Activated T-helper 17 cell treated with anti-CD3 and anti-CD28 coated beads, Interleukin-2, amount 50 U/mL, for 72 hours (primary cell): Measurements from ENCODE around the gene ZNF227. TPM values are rescaled to one million over a fixed set of nuclear protein-coding genes. Genes with fewer than 3 reads are reported as not detected.
A peak's percentile ranks its signal among the peaks of the same experiment; 100 is the strongest.
"Not testable (repeated sequence)": the region's sequence is repeated elsewhere in the genome, so short reads cannot be mapped to it uniquely, and the experiment has no call there.

Source experiments
- ATAC-seq: fragments of 150-1000 bp; cut with Tn5 transposase; replicated peaks from 2 replicates; pipeline ENCODE4 v1.10.0; 2021; ENCODE audit warnings: mild to moderate bottlenecking, moderate library complexity
- H3K27ac Mint-ChIP-seq: one replicate; pipeline ENCODE4 v1.8.0; 2022; ENCODE audit warnings: mixed read lengths
- H3K27me3 Mint-ChIP-seq: one replicate; pipeline ENCODE4 v1.8.0; 2022; ENCODE audit warnings: mixed read lengths
- H3K36me3 Mint-ChIP-seq: one replicate; pipeline ENCODE4 v1.8.0; 2022; ENCODE audit warnings: low read depth, mild to moderate bottlenecking, mixed read lengths
- H3K4me1 Mint-ChIP-seq: one replicate; pipeline ENCODE4 v1.8.0; 2022; ENCODE audit warnings: mixed read lengths
- H3K4me3 Mint-ChIP-seq: one replicate; pipeline ENCODE4 v1.8.0; 2022; ENCODE audit warnings: mild to moderate bottlenecking, mixed read lengths
- H3K9me3 Mint-ChIP-seq: one replicate; pipeline ENCODE4 v1.8.0; 2022; ENCODE audit warnings: mixed read lengths
- total RNA-seq, 2 donors: library from RNA; stranded (reverse); gene quantifications; one replicate each; pipeline ENCODE4 v1.2.3, GENCODE V29; 2022

The ZNF227 gene
- total RNA-seq, 2 donors from 2014 or later: 16.7 to 25.7 TPM

DNA sequence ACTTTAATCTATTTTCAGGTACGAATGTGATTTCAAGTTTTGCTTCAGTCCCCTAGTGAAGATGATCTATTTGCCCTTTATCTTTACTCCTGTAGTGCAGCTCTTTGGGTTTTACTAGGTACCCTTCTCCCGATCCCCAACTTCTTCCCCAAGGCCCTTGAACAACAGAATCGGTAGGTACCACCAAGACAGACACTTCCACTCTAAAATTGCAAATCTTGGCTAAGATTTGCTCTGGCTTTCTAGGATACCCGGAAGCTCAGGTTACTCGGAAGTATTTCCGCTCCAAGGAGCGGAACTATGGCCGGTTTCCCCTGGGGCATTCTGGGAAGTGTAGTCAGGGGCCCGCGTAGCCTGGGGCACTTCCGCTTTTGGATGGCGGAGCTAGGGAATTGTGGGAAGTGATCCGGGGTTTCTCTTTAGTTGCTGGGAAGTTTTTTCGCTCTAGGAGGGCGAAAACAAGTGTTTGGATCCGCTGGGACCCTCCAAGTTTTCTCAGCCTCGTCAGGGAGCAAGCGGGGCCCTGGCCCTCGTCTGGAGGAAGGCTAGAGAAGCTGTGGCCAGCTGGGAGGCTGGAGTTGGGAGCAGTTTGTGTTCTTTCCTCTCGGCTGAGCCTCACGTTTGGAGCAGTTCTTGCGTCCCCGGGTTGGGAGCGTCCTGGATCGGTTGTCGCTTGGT lies 5.1 kb upstream of the ZNF227 start:
- Mint-ChIP-seq H3K27ac (peak overlapping the region; percentile 82), H3K4me3 (peak overlapping the region; percentile 91), H3K4me1 (peaks cover 8% of the 10 kb centered on the region), H3K27me3 (peaks cover 4% of the 10 kb centered on the region), H3K9me3 (peaks cover 10% of the 10 kb centered on the region), H3K36me3 (peaks cover 5% of the 10 kb centered on the region)
- peak; percentile 96 for ATAC-seq

DNA sequence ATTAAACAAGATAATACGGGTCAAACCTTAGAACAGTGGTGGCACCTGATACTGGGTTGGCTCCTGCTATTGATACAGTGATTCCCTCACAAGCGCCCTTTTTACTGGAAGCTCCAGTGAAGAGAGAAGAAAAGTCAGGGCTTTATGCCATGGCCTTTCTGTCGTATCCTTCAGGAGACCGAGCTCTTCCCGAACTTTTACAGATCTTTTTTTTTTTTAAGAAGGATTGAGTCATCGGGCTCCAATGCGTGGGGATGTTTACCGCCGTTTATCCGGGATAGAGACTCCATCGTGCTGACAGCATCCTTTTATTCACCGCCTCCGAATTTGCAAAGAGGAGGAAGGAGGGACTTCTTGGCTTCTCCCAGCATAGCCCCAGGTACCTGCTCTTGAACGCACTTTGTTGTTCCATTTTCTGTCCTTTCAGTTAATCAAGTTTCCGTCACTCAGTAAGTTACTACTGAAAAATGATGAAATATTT lies 574 bp downstream of the ZNF227 start:
- Mint-ChIP-seq H3K36me3 (peaks cover 51% of the 10 kb centered on the region), H3K9me3 (no peaks in the 10 kb centered on the region), H3K4me1 (peaks cover 13% of the 10 kb centered on the region), H3K27ac (peak overlapping the region; percentile 87), H3K4me3 (peak overlapping the region; percentile 92), H3K27me3 (no peaks in the 10 kb centered on the region)
- ATAC-seq: peak; percentile 28

DNA sequence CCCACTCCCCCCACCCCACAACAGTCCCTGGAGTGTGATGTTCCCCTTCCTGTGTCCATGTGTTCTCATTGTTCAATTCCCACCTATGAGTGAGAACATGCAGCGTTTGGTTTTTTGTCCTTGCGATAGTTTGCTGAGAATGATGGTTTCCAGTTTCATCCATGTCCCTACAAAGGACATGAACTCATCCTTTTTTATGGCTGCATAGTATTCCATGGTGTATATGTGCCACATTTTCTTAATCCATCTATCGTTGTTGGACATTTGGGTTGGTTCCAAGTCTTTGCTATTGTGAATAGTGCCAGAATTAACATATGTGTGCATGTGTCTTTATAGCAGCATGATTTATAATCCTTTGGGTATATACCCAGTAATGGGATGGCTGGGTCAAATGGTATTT lies 7.6 kb downstream of the ZNF227 start:
- not testable (repeated sequence) for H3K4me3 Mint-ChIP-seq, H3K27ac Mint-ChIP-seq, H3K9me3 Mint-ChIP-seq, H3K4me1 Mint-ChIP-seq, ATAC-seq, H3K27me3 Mint-ChIP-seq
- peaks cover 85% of the 10 kb centered on the region for H3K36me3 Mint-ChIP-seq

DNA sequence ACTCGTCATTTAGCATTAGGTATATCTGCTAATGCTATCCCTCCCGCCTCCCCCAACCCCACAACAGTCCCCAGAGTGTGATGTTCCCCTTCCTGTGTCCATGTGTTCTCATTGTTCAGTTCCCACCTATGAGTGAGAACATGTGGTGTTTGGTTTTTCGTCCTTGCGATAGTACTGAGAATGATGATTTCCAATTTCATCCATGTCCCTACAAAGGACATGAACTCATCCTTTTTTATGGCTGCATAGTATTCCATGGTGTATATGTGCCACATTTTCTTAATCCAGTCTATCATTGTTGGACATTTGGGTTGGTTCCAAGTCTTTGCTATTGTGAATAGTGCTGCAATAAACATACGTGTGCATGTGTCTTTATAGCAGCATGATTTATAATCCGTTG lies 8.4 kb downstream of the ZNF227 start:
- ATAC-seq, H3K9me3 Mint-ChIP-seq, H3K27me3 Mint-ChIP-seq, H3K4me3 Mint-ChIP-seq, H3K27ac Mint-ChIP-seq, H3K4me1 Mint-ChIP-seq: not testable (repeated sequence)
- peaks cover 84% of the 10 kb centered on the region for H3K36me3 Mint-ChIP-seq

DNA sequence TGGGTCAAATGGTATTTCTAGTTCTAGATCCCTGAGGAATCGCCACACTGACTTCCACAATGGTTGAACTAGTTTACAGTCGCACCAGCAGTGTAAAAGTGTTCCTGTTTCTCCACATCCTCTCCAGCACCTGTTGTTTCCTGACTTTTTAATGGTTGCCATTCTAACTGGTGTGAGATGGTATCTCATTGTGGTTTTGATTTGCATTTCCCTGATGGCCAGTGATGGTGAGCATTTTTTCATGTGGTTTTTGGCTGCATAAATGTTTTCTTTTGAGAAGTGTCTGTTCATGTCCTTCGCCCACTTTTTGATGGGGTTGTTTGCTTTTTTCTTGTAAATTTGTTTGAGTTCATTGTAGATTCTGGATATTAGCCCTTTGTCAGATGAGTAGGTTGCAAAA lies 9.0 kb downstream of the ZNF227 start:
- not testable (repeated sequence) for H3K4me1 Mint-ChIP-seq, H3K27ac Mint-ChIP-seq, ATAC-seq, H3K27me3 Mint-ChIP-seq, H3K9me3 Mint-ChIP-seq, H3K4me3 Mint-ChIP-seq
- H3K36me3 Mint-ChIP-seq: peaks cover 84% of the 10 kb centered on the region

DNA sequence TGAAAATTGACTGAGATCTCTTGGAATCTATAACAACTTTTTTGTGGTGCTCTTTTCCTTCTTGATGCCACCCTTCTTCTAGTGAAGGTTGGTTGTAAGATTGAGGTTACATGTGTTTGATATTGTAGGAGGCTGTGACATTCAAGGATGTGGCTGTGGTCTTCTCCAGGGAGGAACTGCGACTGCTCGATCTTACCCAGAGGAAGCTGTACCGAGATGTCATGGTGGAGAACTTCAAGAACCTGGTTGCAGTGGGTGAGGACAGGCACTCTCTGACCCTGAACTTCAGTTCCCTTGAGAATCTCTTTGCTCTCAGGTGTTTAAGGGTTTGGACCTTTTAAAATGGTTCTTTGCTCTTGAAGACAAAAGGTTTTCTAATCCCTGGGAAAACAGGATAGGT lies 16.0 kb downstream of the ZNF227 start:
- no peak for ATAC-seq
- Mint-ChIP-seq H3K4me1 (no peaks in the 10 kb centered on the region), H3K27me3 (no peaks in the 10 kb centered on the region), H3K9me3 (peaks cover 7% of the 10 kb centered on the region), H3K27ac (no peak overlapping the region), H3K36me3 (peaks cover 98% of the 10 kb centered on the region), H3K4me3 (no peak overlapping the region)

DNA sequence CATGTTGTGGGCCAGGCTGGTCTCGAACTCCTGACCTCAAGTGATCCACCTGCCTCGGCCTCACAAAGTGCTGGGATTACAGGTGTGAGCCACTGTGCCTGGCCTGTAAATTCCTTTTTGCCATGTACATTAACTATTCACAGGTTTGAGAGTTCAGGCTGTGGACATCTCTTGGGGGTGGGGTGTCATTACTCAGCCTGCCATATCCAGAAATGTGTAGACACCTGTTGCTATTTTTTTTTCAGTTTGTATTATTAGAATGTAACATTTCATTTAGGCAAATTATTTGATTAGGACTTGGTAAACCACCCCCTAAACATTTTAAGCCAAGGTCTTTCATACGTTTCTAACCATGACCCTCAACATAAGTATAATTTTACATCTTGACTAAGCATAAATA lies 20.5 kb downstream of the ZNF227 start:
- peaks cover 91% of the 10 kb centered on the region for H3K36me3 Mint-ChIP-seq
- ATAC-seq: no peak

DNA sequence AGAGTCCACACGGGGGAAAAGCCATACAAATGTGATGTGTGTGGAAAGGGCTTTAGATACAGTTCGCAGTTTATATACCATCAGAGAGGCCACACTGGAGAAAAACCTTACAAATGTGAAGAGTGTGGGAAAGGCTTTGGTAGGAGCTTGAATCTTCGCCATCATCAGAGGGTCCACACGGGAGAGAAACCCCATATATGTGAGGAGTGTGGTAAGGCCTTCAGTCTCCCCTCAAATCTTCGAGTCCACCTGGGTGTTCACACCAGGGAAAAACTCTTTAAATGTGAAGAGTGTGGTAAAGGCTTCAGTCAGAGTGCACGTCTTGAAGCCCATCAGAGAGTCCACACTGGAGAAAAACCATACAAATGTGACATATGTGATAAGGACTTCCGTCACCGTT lies 24.1 kb downstream of the ZNF227 start:
- Mint-ChIP-seq H3K27ac (no peak overlapping the region), H3K36me3 (peaks cover 56% of the 10 kb centered on the region), H3K27me3 (no peaks in the 10 kb centered on the region), H3K4me3 (no peak overlapping the region), H3K4me1 (peaks cover 4% of the 10 kb centered on the region), H3K9me3 (peaks cover 36% of the 10 kb centered on the region)
- no peak for ATAC-seq

More for the DNA sequence above, 20.5 kb downstream of the ZNF227 start:
- Mint-ChIP-seq H3K27me3 (no peaks in the 10 kb centered on the region), H3K4me3 (no peak overlapping the region), H3K27ac (no peak overlapping the region), H3K4me1 (peaks cover 4% of the 10 kb centered on the region), H3K9me3 (peaks cover 38% of the 10 kb centered on the region)

DNA sequence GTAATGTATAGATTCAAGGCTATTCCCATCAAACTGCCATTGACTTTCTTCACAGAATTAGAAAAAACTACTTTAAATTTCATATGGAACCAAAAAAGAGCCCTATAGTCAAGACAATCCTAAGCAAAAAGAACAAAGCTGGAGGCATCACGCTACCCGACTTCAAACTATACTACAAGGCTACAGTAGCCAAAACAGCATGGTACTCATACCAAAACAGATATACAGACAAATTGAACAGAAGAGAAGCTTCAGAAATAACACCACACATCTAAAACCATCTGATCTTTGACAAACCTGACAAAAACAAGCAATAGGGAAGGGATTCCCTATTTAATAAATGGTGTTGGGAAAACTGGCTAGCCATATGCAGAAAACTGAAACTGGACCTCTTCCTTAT lies 40.0 kb downstream of the ZNF227 start:
- H3K36me3 Mint-ChIP-seq: peaks cover 12% of the 10 kb centered on the region
- H3K4me3 Mint-ChIP-seq, ATAC-seq, H3K27me3 Mint-ChIP-seq, H3K27ac Mint-ChIP-seq, H3K4me1 Mint-ChIP-seq: not testable (repeated sequence)
- H3K9me3 Mint-ChIP-seq: peaks cover 46% of the 10 kb centered on the region

DNA sequence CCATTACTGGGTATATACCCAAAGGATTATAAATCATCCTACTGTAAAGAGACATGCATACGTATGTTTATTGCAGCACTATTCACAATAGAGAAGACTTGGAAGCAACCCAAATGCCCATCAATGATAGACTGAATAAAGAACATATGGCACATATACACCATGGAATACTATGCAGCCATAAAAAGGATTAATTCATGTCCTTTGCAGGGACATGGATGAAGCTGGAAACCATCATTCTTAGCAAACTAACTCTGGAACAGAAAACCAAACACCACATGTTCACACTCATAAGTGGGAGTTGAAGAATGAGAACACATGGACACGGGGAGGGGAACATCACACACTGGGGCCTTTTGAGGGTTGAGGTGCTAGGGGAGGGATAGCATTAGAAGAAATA lies 41.1 kb downstream of the ZNF227 start:
- not testable (repeated sequence) for H3K4me3 Mint-ChIP-seq, H3K4me1 Mint-ChIP-seq, H3K27ac Mint-ChIP-seq, H3K27me3 Mint-ChIP-seq, ATAC-seq, H3K36me3 Mint-ChIP-seq
- H3K9me3 Mint-ChIP-seq: peaks cover 54% of the 10 kb centered on the region

DNA sequence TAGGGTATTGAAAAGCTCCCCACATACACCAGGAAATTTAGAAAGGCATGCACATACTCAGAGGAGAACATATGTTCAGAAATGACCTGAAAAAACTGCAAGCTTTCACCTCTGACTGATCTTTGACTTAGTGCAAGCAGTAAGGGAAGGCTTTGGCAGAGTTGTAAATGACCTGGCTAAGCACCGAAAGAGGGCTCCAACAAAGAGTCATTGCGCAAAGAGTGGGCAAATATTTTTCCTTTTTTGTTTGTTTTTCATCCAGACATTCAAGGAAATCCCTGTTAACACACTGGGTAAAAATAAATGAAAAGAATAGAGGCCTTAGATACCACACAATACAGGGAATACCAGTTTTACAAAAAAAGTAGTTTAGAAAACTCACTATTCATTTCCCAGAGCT lies 42.2 kb downstream of the ZNF227 start:
- Mint-ChIP-seq H3K27ac (no peak overlapping the region), H3K4me1 (no peaks in the 10 kb centered on the region), H3K27me3 (no peaks in the 10 kb centered on the region), H3K9me3 (peaks cover 54% of the 10 kb centered on the region), H3K36me3 (peaks cover 3% of the 10 kb centered on the region), H3K4me3 (no peak overlapping the region)
- no peak for ATAC-seq

DNA sequence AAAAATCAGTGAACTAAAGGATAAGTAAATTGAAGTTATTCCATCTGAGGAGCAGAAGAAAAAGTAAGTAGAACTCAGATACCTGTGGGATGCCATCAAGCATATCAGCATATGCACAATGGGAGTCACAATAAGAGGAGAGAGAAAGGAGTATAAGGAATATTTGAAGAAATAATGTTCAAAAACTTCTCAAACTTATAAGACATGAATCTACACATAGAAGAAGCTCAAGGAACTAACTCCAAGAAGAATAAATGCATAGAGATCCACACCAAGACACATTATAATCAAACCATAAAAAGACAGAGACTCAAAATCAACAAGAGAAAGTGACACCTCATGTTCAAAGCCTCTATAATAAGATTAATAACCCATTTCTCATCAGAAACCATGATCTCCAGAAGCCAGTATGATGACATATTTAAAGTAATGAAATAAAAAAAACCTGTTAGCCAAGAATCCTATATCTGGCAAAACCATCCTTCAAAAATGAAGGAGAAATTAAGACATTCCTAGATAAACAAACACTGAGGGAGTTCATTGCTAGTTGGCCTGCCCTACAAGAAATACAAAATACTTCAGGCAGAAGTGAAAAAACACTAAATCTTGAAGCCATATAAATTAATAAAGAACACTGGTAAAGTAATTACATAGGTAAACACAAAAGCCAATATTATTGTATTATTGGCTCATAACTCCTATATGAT lies 43.5 kb downstream of the ZNF227 start:
- no peaks in the 10 kb centered on the region for H3K36me3 Mint-ChIP-seq
- H3K4me1 Mint-ChIP-seq: peaks cover 7% of the 10 kb centered on the region
- peaks cover 47% of the 10 kb centered on the region for H3K9me3 Mint-ChIP-seq
- ATAC-seq: no peak
- H3K27me3 Mint-ChIP-seq: no peaks in the 10 kb centered on the region
- H3K4me3 Mint-ChIP-seq: no peak overlapping the region
- H3K27ac Mint-ChIP-seq: no peak overlapping the region

DNA sequence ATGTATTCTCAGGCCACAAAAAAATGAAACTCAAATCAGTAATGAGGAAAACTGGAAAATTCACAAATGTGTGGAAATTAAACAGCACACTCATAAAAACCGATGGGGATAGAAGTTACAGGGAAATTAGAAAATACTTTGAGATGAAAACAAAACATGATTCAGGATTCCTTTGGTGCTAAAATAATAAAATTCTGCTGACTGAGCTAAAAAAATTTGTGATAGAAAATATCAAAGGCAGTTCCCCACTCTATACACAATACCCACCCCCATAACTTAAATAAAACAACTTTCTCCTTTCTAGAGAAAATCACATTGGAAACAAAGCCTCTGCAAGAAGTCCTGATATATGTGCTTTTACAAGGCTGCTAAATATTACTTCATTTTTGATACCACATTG lies 45.8 kb downstream of the ZNF227 start:
- H3K4me3 Mint-ChIP-seq: no peak overlapping the region
- ATAC-seq: no peak
- H3K4me1 Mint-ChIP-seq: peaks cover 7% of the 10 kb centered on the region
- no peaks in the 10 kb centered on the region for H3K27me3 Mint-ChIP-seq
- H3K27ac Mint-ChIP-seq: no peak overlapping the region
- H3K36me3 Mint-ChIP-seq: no peaks in the 10 kb centered on the region
- H3K9me3 Mint-ChIP-seq: peaks cover 51% of the 10 kb centered on the region

DNA sequence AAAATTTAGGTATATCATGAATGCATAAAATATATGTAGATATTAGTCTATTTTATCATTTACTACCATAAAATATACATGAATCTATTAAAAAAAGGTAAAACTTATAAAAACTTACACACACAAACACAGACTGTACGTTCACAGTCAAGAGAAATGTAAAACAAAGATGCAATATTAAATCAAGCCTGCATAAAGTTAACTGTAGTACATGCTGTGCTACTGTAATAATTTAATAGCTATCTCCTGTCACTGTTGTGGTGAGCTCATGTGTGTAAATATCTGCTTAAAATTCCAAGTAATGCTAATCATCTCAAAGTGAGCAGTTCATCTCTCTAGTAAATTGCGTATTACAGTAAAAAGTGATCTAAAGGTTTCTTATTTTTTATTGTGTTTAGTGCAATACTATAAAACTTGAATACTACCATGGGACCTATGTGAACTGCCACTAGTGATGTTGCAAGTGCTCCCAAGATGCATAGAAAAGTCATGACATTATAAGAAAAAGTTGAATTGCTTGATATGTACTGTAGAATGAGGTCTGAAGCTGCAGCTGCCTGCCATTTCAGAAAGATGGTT lies 46.6 kb downstream of the ZNF227 start:
- Mint-ChIP-seq H3K4me3 (no peak overlapping the region), H3K27me3 (no peaks in the 10 kb centered on the region), H3K36me3 (no peaks in the 10 kb centered on the region), H3K27ac (no peak overlapping the region), H3K9me3 (peaks cover 54% of the 10 kb centered on the region), H3K4me1 (peaks cover 7% of the 10 kb centered on the region)
- no peak for ATAC-seq

DNA sequence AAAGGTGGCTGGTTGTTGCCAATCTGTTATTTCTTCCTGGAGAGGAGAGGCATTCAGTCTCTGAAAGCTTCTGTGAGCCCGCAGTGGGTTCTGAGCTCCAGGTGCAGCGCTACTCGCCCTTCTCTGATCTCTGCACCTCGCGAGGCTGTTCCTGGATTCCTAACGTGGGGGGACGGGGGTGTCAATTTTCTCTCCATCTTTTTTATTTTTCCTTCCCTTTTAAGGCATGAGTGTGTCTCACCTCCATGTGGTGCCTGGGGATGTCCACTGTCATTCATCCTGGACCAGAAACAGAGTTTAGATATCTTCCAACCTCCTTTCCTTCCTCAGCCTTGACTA lies 48.0 kb downstream of the ZNF227 start:
- H3K4me1 Mint-ChIP-seq: peaks cover 7% of the 10 kb centered on the region
- ATAC-seq: no peak
- no peaks in the 10 kb centered on the region for H3K27me3 Mint-ChIP-seq
- H3K9me3 Mint-ChIP-seq: peaks cover 44% of the 10 kb centered on the region
- peak overlapping the region; percentile 53 for H3K4me3 Mint-ChIP-seq
- no peak overlapping the region for H3K27ac Mint-ChIP-seq
- H3K36me3 Mint-ChIP-seq: no peaks in the 10 kb centered on the region
